Thymus (tissue), 14 donors: ENCODE measurements around the gene PCDHB10. TPM values are rescaled to one million over a fixed set of nuclear protein-coding genes. Genes with fewer than 3 reads are reported as not detected.
"Not testable (repeated sequence)": the region's sequence is repeated elsewhere in the genome, so short reads cannot be mapped to it uniquely, and the experiment has no call there.

Experiments used
- DNase-seq, 9 donors: peaks; one replicate each; pipeline ENCODE4 v3.0.0-alpha.2; 2013; ENCODE audit warnings: low spot score in 9 of 9, low read depth in 6 of 9, missing footprints in 1 of 9
- H3K27ac ChIP-seq, 2 donors: one replicate each; pipeline ENCODE4 v1.5.1; 2013; ENCODE audit warnings: control low read depth in 1 of 2, low read depth in 1 of 2, low read length in 1 of 2, mild to moderate bottlenecking in 1 of 2, moderate library complexity in 1 of 2
- H3K27me3 ChIP-seq, 2 donors: one replicate each; pipeline ENCODE4 v1.5.1; 2013; ENCODE audit warnings: low read length in 1 of 2; ENCODE audit not compliant: control insufficient read depth in 2 of 2, insufficient read depth in 1 of 2
- H3K36me3 ChIP-seq, 2 donors: one replicate each; pipeline ENCODE4 v1.5.1; 2013; ENCODE audit warnings: low read length in 1 of 2, mild to moderate bottlenecking in 1 of 2, moderate library complexity in 1 of 2; ENCODE audit not compliant: control insufficient read depth in 2 of 2, insufficient read depth in 2 of 2
- H3K4me1 ChIP-seq, 2 donors: one replicate each; pipeline ENCODE4 v1.5.1; 2013; ENCODE audit warnings: low read length in 2 of 2; ENCODE audit not compliant: control insufficient read depth in 2 of 2, insufficient read depth in 2 of 2
- H3K4me3 ChIP-seq, 2 donors: one replicate each; pipeline ENCODE4 v1.5.1; 2013; ENCODE audit warnings: low read length in 2 of 2, control low read depth in 1 of 2, mild to moderate bottlenecking in 1 of 2
- H3K9me3 ChIP-seq, 2 donors: one replicate each; pipeline ENCODE4 v1.5.1; 2013; ENCODE audit warnings: low read length in 1 of 2, mild to moderate bottlenecking in 1 of 2; ENCODE audit not compliant: control insufficient read depth in 2 of 2, insufficient read depth in 1 of 2
- WGBS: extraction: QIAGEN DNeasy Blood & Tissue Kit; methylation state at CpG from one replicate; pipeline ENCODE4 v1.1.7; 2013; 5-methylcytosine and 5-hydroxymethylcytosine counted together
- long read RNA-seq, 10 donors: transcript quantifications; one replicate each; lab custom pipeline, GENCODE V29; 2026
- polyA plus RNA-seq: library from polyadenylated mRNA; stranded (reverse); fragments of 200-250 nt; gene quantifications from one replicate; pipeline ENCODE4 v1.2.3, GENCODE V29; 2013
- total RNA-seq: library from RNA; stranded (reverse); fragments of 120-200 nt; gene quantifications from one replicate; pipeline ENCODE4 v1.2.4, GENCODE V29; 2013
- donor health status: healthy.

Gene PCDHB10
- 0.19 TPM for total RNA-seq
- 0.23 TPM for polyA plus RNA-seq
- long read RNA-seq, donor 1, result 0 reads
- long read RNA-seq, donor 2, result 0 reads
- long read RNA-seq, donor 3, partial matches to known transcripts, result 0 of 1 reads
- long read RNA-seq, donor 3, other reads (novel, unspliced or antisense), result 0 of 1 reads
- long read RNA-seq, donor 4, result 0 reads
- long read RNA-seq, donor 5, result 0 reads
- long read RNA-seq, donor 6, result 0 reads
- long read RNA-seq, donor 7, result 0 reads
- long read RNA-seq, donor 8, result 0 reads
- long read RNA-seq, donor 9, result 0 reads
- long read RNA-seq, donor 10, partial matches to known transcripts, result 0 of 2 reads
- long read RNA-seq, donor 10, other reads (novel, unspliced or antisense), result 0 of 2 reads

DNA sequence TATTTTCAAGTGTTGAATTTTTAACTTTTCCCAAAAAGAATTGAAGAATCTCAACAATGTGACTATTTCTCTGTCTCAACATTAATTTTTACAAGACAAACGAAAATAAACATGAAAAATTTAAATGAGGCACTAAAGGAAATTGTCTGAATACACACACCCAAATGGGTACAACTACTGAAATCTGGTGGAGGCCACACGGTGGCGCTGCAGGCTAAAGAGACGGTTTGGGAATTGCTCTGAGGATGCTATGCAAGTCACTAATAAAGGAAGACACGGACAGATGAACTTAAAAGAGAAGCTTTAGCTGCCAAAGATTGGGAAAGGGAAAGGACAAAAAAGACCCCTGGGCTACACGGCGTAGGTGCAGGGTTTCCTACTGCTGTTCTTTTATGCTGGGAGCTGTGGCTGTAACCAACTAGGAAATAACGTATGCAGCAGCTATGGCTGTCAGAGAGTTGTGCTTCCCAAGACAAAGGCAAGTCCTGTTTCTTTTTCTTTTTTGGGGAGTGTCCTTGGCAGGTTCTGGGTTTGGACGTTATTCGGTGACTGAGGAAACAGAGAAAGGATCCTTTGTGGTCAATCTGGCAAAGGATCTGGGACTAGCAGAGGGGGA lies at the start of gene PCDHB10:
Gene PCDHB10, plus strand, starts transcription at position 244 of the 616 bp plus-strand sequence. Its CDS starts 200 bp downstream, at position 444.
- no peak within 1 kb of the TSS for H3K27ac ChIP-seq
- no peak within 1 kb of the TSS for H3K4me3 ChIP-seq
- DNase-seq, result peak in 1 of 9 donors; percentile 4
- no peaks in the 10 kb centered on the region for H3K4me1 ChIP-seq
- H3K9me3 ChIP-seq, result no peaks in the 10 kb centered on the region
- WGBS, result 12% methylated on average over 10 of the region's 10 CpGs
- H3K27me3 ChIP-seq, result peaks cover 0 to 17% of the 10 kb centered on the region in 2 donors
- no peaks in the 10 kb centered on the region for H3K36me3 ChIP-seq

DNA sequence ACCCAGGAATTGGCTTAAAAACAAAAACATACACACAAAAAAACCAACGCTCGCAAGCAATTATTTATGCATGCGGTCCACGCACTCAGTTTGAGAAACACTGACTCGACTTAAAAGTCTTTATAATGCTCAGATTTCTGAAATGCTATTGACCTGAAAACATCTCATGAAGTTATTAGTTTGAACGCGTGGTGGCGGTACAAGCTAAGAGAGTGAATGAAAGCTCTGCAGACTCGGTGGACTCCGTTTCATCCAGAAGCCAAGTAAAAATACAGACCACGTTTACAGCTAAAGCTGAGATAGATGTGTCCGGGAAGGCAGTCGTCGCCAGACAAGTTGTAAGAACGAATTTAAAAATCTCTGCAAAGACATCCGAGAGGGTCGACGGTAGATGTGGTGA lies 42.3 kb upstream of the PCDHB10 start, which contains the start of gene PCDHB6:
Gene PCDHB6, plus strand, starts transcription at position 246 of the 400 bp plus-strand sequence. CDS start 201 bp downstream, outside the sequence.
- 22% methylated on average over 18 of the region's 18 CpGs for WGBS

DNA sequence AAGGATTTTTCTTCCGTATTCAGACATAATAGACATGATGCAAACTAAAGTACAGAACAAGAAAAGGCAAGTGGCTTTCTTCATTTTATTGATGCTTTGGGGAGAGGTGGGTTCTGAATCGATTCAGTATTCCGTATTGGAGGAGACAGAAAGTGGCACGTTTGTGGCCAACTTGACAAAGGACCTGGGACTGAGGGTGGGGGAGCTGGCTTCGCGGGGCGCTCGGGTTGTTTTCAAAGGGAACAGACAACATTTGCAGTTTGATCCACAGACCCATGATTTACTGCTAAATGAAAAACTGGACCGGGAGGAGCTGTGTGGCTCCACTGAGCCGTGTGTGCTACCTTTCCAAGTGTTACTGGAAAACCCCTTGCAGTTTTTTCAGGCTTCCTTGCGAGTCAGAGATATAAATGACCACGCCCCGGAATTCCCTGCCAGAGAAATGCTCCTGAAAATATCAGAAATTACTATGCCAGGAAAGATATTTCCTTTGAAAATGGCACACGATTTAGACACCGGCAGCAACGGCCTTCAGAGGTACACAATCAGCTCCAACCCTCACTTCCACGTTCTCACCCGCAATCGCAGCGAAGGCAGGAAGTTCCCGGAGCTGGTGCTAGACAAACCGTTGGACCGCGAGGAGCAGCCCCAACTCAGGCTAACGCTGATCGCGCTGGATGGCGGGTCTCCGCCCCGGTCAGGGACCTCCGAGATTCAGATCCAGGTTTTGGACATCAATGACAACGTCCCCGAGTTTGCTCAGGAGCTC lies 41.7 kb upstream of the PCDHB10 start:
- no peaks in the 10 kb centered on the region for H3K4me1 ChIP-seq
- H3K9me3 ChIP-seq, result peaks cover 0 to 2% of the 10 kb centered on the region in 2 donors
- H3K27ac ChIP-seq, result no peak overlapping the region
- WGBS, result 49% methylated on average over 33 of the region's 33 CpGs
- peaks cover 0 to 16% of the 10 kb centered on the region in 2 donors for H3K27me3 ChIP-seq
- H3K36me3 ChIP-seq, result no peaks in the 10 kb centered on the region
- no peak overlapping the region for H3K4me3 ChIP-seq
- DNase-seq, result no peak

More for the DNA sequence above, 42.3 kb upstream of the PCDHB10 start, which contains the start of gene PCDHB6:
- H3K9me3 ChIP-seq, result peaks cover 0 to 2% of the 10 kb centered on the region in 2 donors
- H3K4me1 ChIP-seq, result no peaks in the 10 kb centered on the region
- H3K27me3 ChIP-seq, result peaks cover 0 to 16% of the 10 kb centered on the region in 2 donors
- H3K4me3 ChIP-seq, result no peak within 1 kb of the TSS
- no peak within 1 kb of the TSS for H3K27ac ChIP-seq
- DNase-seq, result no peak
- no peaks in the 10 kb centered on the region for H3K36me3 ChIP-seq

DNA sequence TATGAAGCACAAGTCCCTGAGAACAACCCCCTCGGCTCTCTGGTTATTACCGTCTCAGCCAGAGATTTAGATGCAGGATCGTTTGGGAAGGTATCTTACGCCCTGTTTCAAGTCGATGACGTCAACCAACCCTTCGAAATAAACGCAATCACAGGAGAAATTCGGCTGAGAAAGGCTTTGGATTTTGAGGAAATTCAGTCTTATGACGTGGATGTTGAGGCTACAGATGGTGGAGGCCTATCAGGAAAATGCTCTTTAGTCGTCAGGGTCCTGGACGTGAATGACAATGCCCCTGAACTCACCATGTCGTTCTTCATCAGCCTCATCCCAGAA lies 41.2 kb upstream of the PCDHB10 start:
- peaks cover 0 to 18% of the 10 kb centered on the region in 2 donors for H3K27me3 ChIP-seq
- H3K36me3 ChIP-seq, result no peaks in the 10 kb centered on the region
- no peak for DNase-seq
- H3K4me3 ChIP-seq, result no peak overlapping the region
- H3K27ac ChIP-seq, result no peak overlapping the region
- peaks cover 0 to 2% of the 10 kb centered on the region in 2 donors for H3K9me3 ChIP-seq
- WGBS, result 40% methylated on average over 13 of the region's 13 CpGs
- no peaks in the 10 kb centered on the region for H3K4me1 ChIP-seq

DNA sequence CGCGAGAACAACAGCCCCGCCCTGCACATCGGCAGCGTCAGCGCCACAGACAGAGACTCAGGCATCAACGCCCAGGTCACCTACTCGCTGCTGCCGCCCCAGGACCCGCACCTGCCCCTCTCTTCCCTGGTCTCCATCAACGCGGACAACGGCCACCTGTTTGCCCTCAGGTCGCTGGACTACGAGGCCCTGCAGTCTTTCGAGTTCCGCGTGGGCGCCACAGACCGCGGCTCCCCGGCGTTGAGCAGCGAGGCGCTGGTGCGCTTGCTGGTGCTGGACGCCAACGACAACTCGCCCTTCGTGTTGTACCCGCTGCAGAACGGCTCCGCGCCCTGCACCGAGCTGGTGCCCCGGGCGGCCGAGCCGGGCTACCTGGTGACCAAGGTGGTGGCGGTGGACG lies 40.5 kb upstream of the PCDHB10 start:
- not testable (repeated sequence) for H3K4me3 ChIP-seq, H3K27ac ChIP-seq, H3K36me3 ChIP-seq, H3K9me3 ChIP-seq, H3K4me1 ChIP-seq, DNase-seq
- H3K27me3 ChIP-seq, result peaks cover 0 to 24% of the 10 kb centered on the region in 2 donors
- 43% methylated on average over 39 of the region's 41 CpGs for WGBS

DNA sequence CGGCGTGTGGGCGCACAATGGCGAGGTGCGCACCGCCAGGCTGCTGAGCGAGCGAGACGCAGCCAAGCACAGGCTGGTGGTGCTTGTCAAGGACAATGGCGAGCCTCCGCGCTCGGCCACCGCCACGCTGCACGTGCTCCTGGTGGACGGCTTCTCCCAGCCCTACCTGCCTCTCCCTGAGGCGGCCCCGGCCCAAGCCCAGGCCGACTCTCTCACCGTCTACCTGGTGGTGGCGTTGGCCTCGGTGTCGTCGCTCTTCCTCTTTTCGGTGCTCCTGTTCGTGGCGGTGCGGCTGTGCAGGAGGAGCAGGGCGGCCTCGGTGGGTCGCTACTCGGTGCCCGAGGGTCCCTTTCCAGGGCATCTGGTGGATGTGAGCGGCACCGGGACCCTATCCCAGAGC lies 40.1 kb upstream of the PCDHB10 start:
- not testable (repeated sequence) for H3K9me3 ChIP-seq, H3K36me3 ChIP-seq, DNase-seq, H3K27ac ChIP-seq, H3K4me3 ChIP-seq, H3K4me1 ChIP-seq
- 36% methylated on average over 36 of the region's 36 CpGs for WGBS
- peaks cover 0 to 27% of the 10 kb centered on the region in 2 donors for H3K27me3 ChIP-seq

DNA sequence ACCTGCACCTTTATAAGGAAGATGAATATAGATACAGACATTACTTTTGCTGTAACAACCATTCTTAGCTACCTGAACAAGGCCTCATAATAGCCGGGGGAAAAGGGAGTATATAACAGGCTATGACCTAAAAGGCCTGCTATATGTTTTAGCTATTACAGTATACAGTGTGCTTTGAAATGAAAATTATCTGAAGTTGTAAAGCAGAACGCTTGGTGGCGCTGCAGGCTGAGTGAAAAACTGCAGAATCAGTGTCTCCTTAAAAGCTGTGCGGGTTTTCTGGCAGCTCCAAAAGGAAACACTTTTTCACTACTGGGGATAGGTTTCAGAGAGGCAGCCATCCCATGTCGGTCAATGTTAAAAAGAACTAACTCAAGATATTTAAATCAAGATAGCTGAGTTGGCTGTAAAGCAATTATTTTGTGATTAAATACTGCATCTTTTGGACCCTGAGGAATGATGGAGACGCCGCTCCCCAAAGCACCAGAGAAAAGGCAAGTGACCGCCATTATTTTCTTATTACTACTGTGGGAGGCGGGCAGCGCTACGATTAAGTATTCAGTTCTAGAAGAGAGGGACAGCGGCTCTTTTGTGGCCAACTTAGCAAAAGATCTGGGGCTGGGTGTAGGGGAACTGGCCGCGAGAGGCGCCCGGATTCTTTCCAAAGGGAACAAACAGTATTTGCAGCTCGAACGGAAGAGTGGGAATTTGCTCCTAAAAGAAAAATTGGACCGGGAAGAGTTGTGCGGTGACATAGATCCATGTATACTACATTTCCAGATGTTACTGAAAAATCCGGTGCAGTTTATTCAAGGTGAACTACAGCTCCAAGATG lies 36.4 kb upstream of the PCDHB10 start:
- H3K27ac ChIP-seq, result no peak overlapping the region
- no peak overlapping the region for H3K4me3 ChIP-seq
- 40% methylated on average over 21 of the region's 21 CpGs for WGBS
- DNase-seq, result no peak
- peaks cover 1 to 4% of the 10 kb centered on the region in 2 donors for H3K9me3 ChIP-seq
- H3K27me3 ChIP-seq, result peaks cover 0 to 27% of the 10 kb centered on the region in 2 donors
- H3K36me3 ChIP-seq, result no peaks in the 10 kb centered on the region
- H3K4me1 ChIP-seq, result no peaks in the 10 kb centered on the region

DNA sequence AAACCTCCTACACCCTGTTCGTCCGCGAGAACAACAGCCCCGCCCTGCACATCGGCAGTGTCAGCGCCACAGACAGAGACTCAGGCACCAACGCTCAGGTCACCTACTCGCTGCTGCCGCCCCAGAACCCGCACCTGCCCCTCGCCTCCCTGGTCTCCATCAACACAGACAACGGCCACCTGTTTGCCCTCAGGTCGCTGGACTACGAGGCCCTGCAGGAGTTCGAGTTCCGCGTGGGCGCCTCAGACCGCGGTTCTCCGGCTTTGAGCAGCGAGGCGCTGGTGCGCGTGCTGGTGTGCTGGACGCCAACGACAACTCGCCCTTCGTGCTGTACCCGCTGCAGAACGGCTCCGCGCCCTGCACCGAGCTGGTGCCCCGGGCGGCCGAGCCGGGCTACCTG lies 34.8 kb upstream of the PCDHB10 start:
- not testable (repeated sequence) for H3K27ac ChIP-seq, H3K4me1 ChIP-seq, DNase-seq, H3K4me3 ChIP-seq, H3K36me3 ChIP-seq, H3K9me3 ChIP-seq
- H3K27me3 ChIP-seq, result peaks cover 0 to 17% of the 10 kb centered on the region in 2 donors
- WGBS, result 50% methylated on average over 38 of the region's 38 CpGs
